Measurements from ENCODE around the gene SEC11C. TPM values are rescaled to one million over a fixed set of nuclear protein-coding genes. Genes with fewer than 3 reads are reported as not detected.

SEC11C gene
- total and polyA plus RNA-seq, 2 of the 13 experiments (the other 11 are each of a cell fraction or from before 2014, with no cell fraction given), result 71.9 to 297 TPM

GRCh38 chr18:59197636-59198035, 58.0 kb downstream of the SEC11C start:
- WGBS (ENCODE audit: low lambda C conversion rate), result 6% methylated on average over 2 of the region's 2 CpGs

DNA sequence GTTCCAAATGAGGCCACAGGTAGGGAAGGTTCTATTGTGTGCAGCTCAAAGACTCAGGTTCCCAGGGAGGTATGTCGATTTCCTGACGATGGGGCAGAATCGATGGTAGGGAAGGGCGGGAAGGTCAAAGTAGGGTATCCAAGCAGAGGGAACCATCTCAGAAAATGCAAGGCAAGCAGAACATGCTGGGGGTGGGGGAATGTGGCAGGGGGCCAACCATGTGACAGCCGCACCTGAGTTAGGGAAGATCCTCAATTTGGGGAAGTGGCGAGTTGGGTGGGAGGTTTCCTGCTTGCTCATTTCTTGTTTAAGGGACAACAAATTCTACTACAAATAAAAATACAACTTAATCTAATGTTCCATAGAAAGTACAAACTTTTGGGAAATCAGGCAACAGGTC, 58.5 kb downstream of the SEC11C start:
- no peak for ATAC-seq
- TF ChIP-seq MAFK (conservative IDR thresholded peaks at IDR 0.05 in 1 of 2, IDR thresholded peaks at IDR 0.05 in 1 of 2; ENCODE audit: low read length in 2 of 2), result peak; percentile 36 to 43; a peak in 1 of 4 replicates
- TF ChIP-seq, protein P1, sequence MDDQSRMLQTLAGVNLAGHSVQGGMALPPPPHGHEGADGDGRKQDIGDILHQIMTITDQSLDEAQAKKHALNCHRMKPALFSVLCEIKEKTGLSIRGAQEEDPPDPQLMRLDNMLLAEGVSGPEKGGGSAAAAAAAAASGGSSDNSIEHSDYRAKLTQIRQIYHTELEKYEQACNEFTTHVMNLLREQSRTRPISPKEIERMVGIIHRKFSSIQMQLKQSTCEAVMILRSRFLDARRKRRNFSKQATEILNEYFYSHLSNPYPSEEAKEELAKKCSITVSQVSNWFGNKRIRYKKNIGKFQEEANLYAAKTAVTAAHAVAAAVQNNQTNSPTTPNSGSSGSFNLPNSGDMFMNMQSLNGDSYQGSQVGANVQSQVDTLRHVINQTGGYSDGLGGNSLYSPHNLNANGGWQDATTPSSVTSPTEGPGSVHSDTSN (CRISPR knock-in tag; IDR thresholded peaks at IDR 0.05; ENCODE audit: borderline replicate concordance), result no peak
- H3K4me1 ChIP-seq (ENCODE audit: insufficient read depth, low read length), result no peaks in the 10 kb centered on the region
- H3K9ac ChIP-seq (ENCODE audit: insufficient read depth, low read depth, low read length), result no peak overlapping the region
- FAIRE-seq, result no peak
- H3K4me2 ChIP-seq (ENCODE audit: low read depth, low read length), result no peak overlapping the region
- CTCF ChIA-PET (ENCODE audit: low intra/inter-chr PET ratio, low total read pairs), result no interaction called here
- no peak overlapping the region for H2AFZ ChIP-seq (ENCODE audit: low read length)
- no TSS peak for BruUV-seq (replicated peaks)
- no peaks in the 10 kb centered on the region for H3K36me3 ChIP-seq (replicated peaks in 1 of 2; ENCODE audit: control insufficient read depth in 1 of 2, insufficient read depth in 2 of 2, low read length in 2 of 2)
- DNase-seq (ENCODE audit: low spot score), result no peak
- intact Hi-C loops (cut with micrococcal nuclease; ENCODE audit: unreplicated experiment), result no loop called here
- 53% methylated on average over 6 of the region's 6 CpGs for WGBS (ENCODE audit: low lambda C conversion rate)
- POLR2A ChIA-PET, result no interaction called here
- no peaks in the 10 kb centered on the region for H4K20me1 ChIP-seq (ENCODE audit: insufficient read depth, low read length)
- no peak overlapping the region for H3K4me3 ChIP-seq (replicated peaks in 1 of 3; ENCODE audit: insufficient read depth in 1 of 3, low read depth in 2 of 3, low read length in 3 of 3)
- in situ Hi-C loops (cut with HindIII; ENCODE audit: extremely low pct_ligation_motif_present, low pct_unique_long_range_greater_than_20kb), result no loop called here
- no peak overlapping the region for H3K27ac ChIP-seq (ENCODE audit: extremely low read length, insufficient read depth, low read length)
- H3K27me3 ChIP-seq (ENCODE audit: control insufficient read depth in 1 of 2, insufficient read depth in 2 of 2, low read length in 2 of 2), result no peaks in the 10 kb centered on the region; a peak in 1 of 5 replicates
- no peaks in the 10 kb centered on the region for H3K79me2 ChIP-seq (ENCODE audit: insufficient read depth, low read length)
- H3K9me3 ChIP-seq (ENCODE audit: low read length), result no peaks in the 10 kb centered on the region

More at GRCh38 chr18:59197636-59198035, 58.0 kb downstream of the SEC11C start:
- BruUV-seq (replicated peaks), result no TSS peak
- in situ Hi-C loops (cut with HindIII; ENCODE audit: extremely low pct_ligation_motif_present, low pct_unique_long_range_greater_than_20kb), result no loop called here
- CTCF ChIA-PET (ENCODE audit: low intra/inter-chr PET ratio, low total read pairs), result no interaction called here
- POLR2A ChIA-PET, result no interaction called here
- Histone ChIP-seq H3K36me3 (replicated peaks in 1 of 2; ENCODE audit: control insufficient read depth in 1 of 2, insufficient read depth in 2 of 2, low read length in 2 of 2) (no peaks in the 10 kb centered on the region), H2AFZ (ENCODE audit: low read length) (no peak overlapping the region), H3K4me2 (ENCODE audit: low read depth, low read length) (no peak overlapping the region), H3K9me3 (ENCODE audit: low read length) (no peaks in the 10 kb centered on the region), H3K27ac (ENCODE audit: extremely low read length, insufficient read depth, low read length) (no peak overlapping the region), H3K9ac (ENCODE audit: insufficient read depth, low read depth, low read length) (no peak overlapping the region), H3K4me3 (replicated peaks in 1 of 3; ENCODE audit: insufficient read depth in 1 of 3, low read depth in 2 of 3, low read length in 3 of 3) (no peak overlapping the region), H3K27me3 (ENCODE audit: control insufficient read depth in 1 of 2, insufficient read depth in 2 of 2, low read length in 2 of 2) (no peaks in the 10 kb centered on the region; a peak in 1 of 5 replicates), H3K79me2 (ENCODE audit: insufficient read depth, low read length) (no peaks in the 10 kb centered on the region), H3K4me1 (ENCODE audit: insufficient read depth, low read length) (no peaks in the 10 kb centered on the region), H4K20me1 (ENCODE audit: insufficient read depth, low read length) (no peaks in the 10 kb centered on the region)
- TF ChIP-seq NPAS2 (CRISPR knock-in tag; IDR thresholded peaks at IDR 0.05; ENCODE audit: borderline replicate concordance), result no peak
- no peak for TF ChIP-seq KLF16 (CRISPR knock-in tag; IDR thresholded peaks at IDR 0.05)
- ATAC-seq, result no peak
- DNase-seq (ENCODE audit: low spot score), result no peak
- no peak for FAIRE-seq
- intact Hi-C loops (cut with micrococcal nuclease; ENCODE audit: unreplicated experiment), result no loop called here
